UCSD-AML1 (cell line): ENCODE results near the gene ADAMTS2.
"Not testable (repeated sequence)": the region's sequence is repeated elsewhere in the genome, so short reads cannot be mapped to it uniquely, and the experiment has no call there.

Experiments
- DNase-seq: peaks from one replicate; lab custom pipeline; 2025; ENCODE audit not compliant: unreplicated experiment; lab: John Stamatoyannopoulos, UW

The ADAMTS2 gene

DNA sequence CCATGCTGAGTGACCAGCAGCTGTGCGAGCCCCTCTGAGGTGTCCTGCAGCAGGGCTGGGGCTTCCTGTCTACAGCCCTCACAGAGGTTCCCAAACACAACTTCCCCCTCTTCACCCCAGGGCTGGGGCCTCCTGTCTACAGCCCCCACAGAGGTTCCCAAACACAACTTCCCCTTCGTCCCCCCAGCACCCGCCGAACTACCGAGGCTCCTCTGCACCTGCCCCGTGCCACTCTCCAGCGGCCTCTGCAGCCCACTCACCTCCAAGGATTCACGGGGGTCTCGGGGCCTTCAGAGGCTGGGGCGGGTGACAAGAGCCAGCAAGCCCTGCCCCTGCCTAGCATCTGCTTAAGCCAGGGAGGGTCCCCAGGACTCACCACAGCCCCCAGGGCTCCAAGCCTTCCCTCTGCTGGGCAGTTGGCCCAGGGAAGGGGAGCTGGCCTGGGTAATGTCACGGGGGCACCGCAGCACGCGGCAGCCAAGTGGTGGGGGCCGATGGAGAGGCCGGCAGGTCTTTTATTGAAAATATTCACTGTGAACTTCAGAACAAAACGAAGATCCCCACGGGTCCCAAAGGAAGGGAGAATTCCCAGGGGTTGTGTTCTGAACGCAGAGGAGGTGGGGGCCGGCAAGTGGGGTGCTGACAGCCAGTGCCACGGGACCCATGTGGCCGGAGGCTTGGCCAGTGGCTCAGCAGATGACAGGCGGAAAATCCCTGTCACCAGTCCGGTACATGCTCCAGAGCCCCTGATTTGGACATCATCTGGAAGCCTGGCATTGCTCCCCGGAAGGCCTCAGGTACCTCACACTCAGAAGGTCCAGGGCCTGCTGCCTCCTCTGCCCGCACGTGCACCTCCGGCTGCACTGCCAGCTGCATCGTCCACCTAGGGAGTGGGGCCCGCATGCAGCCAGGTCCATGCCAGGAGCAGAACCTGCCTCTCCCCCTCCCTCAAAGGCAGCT lies 125.3 kb downstream of the ADAMTS2 start:
- DNase-seq: no peak

DNA sequence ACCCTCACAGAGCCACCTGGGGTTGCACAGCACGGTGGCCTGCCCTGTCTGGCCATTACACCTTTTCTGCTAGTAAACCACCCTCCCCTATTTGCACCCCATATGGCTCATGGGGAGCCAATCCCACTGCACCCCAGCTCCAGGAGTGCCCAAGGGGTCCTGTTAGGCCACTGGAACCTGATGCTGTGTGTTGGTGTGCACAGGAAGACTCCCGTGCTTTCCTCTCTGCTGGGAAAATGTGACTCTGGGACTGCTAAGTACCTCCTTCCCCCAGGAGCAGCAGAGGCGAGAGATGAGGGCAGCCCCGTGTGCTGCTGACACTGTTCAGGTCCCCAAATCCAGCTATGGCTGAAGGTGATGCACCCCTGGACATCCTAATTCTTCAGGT lies 126.3 kb downstream of the ADAMTS2 start:
- DNase-seq: no peak

DNA sequence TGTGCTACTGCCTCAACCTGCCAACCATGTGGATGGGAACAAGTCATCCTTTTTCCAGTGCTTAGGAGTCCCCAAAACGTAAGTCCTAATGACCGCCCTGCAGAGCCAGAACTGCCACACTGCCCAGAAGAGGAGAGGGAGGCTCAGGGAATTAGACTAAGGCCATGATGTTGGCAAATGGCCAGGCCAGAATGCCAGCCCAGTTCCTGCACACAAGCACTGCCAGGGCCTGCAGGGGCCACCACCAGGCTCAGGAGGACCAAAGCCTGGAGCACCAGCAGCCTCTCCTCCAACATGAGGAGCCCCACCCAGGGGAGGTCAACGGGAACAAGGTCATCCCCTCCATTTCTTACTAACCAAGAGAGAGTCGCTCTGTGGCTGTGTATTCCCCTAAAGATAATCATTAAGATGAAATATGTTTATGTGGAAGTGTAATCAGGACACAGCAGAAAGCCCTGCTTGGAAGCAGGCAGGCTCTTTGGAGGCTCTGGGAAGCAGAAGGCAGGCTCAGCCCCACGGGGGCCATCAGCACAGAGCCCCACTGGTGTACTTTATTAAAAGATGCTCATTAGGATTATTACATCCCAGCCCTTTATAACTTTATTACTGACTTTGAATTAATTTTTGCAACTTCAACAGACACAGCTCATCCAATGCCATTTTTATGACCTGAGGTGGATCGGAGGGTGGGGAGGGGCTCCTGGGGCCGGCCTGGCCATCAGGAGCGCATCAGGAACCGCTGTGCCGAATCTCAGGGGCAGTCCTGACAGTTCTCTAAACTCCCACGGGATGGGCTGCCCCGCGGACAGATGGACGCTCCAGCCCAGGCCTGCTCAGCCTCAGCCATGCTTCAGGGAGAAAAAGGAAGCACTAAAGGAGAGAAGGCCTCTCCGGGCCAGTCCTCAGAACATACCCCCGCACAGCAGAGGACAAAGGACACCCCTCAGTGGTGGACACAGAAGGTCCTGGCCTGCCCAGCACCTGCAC lies 127.0 kb downstream of the ADAMTS2 start:
- DNase-seq: no peak

DNA sequence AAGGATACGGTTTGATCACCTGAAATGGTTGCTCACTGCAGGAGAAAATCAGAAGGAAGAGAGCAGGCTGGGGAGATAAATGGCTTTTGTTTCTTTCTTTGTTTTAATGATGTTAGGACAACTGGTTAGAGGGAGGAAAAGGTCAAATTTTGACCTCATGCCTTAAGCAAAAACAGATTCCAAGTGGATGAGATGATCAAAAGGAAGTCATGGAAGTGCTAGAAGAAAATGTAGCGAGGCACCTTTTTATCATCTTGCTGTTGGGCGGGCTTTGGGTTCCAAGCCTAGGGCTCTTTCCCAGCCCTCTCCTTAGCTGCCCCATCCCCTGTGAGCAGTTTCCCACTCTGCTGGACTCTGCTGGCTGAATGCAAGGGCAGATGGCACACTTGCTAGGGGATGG lies 127.9 kb downstream of the ADAMTS2 start:
- DNase-seq: no peak

DNA sequence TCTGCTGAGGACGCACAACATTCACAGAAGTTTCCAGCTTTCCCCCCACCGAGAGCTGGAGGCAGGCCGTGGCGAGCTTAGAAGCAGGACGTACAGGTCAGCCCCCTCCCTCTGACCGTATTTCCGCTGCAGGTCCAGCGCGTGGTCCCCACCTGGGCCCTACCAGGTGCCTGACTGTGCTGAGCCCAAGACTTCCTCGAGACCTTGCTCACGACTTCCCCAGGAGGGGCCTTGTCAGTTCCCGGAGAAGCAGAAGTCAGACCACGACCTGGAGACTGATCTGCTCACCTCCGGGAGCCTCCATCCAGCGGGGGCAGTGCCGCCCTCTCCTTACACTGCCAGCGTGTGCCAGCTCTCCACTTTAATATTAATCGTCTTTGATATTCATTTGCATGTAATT lies 128.9 kb downstream of the ADAMTS2 start:
- DNase-seq: not testable (repeated sequence)

DNA sequence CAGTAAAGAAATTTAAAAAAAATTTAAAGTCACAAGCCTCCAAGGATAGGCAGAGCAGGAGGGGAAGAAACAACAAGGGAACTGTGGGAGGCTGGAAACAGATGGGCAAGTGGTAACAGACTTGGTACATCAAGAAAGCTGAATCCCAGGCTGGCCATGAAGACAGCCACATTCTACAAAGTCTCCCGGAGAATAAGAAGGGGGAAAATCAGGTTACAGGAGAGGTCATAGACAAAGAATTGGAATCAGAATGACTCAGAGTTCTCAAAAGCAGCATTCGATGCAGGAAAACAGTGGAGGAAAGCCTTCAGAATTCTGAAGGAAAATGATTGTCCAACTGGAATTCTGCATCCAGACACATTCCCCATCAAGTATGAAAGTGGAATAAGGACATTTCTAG lies 129.7 kb downstream of the ADAMTS2 start:
- DNase-seq: no peak

DNA sequence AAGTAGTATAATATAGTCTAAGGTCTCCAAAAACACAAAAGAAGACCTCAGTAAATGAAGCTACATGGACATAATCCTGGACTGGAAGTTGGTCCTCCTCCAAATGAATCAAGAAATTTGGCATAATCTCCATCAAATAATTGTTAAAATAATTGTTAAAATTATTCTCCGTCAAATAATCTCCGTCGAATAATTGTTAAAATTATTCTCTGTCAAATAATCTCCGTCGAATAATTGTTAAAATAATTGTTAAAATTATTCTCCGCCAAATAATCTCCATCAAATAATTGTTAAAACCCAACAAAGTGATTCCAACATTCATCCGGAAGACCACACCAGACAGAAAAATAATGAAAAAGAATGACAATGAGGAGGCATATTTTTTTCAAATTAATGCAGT lies 130.6 kb downstream of the ADAMTS2 start:
- DNase-seq: no peak

DNA sequence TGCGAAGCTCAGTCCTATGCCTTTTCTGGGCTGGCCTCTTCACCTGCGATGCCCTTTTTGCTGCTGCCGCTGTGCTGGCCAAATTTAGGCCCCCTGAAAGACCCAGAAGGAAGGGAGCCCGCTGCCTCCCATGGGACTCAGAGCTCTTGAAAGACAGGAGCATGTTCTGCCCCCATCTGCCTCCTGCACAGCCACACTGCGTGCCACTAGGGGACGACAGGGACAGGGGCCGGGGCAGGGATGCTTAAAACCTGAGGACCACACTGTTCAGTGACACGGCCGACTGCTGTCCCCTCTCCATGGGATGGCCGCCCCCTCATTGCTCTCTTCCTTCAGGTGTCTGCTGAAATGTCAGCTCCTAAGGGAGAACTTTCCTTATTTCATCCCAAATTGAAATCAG lies 132.4 kb downstream of the ADAMTS2 start:
- DNase-seq: no peak

DNA sequence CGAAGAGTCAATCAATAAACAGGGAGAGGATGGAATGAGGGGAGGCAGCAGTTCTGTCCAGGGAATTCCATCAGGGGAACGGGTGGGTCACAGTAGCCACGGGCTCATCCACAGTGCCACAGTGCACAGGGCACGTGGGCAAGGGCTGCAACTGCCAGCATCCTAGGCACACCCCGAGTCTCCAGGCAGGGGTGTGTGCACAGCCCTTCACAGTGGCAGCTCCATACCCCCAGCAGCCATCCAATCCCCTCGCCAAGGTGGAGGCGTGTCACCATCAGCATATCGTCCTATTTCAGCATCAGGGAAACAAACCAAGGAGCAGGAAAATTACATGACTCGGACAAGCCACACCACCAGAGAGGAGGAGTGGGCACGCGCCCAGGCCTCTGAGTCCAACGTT lies 133.6 kb downstream of the ADAMTS2 start:
- DNase-seq: no peak

DNA sequence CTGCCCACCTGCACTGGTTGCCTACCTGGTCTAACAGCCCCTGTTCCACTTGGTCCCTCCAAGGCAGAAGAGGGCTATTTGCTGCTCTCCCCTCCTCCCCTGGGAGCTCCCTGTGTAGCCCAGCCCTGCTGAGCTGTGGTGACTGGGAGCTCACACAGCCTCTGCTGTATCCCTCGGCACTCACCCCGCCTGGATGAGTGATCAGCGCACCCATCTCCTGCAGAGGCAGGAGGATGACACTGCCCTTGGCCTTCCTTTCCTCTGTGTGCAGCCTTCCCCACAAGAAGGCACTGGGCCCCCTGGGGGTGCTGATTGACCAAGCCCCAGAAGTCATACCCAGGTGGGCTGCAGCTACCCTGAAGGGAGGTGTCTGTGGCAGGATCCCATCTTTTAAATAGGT lies 134.2 kb downstream of the ADAMTS2 start:
- no peak for DNase-seq

DNA sequence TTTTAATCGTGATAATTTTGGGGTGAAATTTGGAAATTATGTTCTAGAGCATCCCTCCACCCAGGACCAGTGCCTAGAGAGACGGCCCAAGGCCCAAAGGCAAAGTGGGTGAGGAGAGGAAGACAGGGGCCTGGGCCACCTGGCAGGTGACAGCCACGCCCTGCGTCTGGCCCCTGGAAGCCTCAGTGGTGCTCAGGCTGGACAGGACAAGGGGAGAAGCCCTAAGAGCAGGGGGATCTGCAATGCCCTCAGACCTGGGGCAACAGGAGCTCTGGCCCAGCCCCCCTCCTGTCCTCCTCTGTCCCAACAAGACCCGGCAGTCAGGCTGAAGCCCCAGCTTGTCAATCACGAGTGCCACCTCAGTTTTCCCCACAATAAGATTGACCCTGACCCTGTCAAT lies 134.8 kb downstream of the ADAMTS2 start:
- no peak for DNase-seq

DNA sequence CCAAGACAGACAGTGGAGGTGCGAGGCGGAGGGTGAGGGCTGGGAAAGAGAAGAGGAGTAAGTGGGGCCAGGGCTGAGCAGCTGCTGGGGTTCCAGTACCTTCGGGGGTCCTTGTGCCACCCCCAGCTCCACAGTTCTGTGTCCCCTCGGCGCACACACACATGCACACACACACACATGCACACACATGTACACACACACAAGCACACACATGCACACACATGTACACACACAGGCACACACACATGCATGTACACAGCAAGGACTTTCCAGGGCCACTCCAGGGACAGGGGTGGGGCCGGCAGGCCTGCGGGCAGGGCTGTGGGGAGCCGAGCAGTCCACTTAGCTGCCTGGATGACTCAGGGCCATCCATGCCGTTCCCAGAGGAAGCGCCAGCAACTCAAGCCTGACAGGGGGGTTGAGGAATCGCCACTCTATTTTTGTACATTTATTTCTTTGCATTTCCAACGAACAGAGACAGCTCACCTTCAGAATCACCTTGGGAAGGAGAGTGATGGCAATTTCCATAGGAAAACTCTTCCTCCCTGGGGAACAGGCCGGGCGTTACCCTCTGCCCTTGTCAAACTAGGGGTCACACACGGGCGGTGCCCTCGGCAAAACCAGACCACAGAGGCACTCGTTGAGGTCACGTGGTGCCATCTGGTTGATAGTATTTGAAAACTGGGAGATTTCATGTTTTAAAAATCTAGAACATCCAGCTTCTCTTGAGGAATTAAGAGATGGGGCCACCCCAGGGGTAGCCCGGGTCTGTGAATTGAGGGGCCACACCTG lies 135.7 kb downstream of the ADAMTS2 start:
- DNase-seq: no peak

DNA sequence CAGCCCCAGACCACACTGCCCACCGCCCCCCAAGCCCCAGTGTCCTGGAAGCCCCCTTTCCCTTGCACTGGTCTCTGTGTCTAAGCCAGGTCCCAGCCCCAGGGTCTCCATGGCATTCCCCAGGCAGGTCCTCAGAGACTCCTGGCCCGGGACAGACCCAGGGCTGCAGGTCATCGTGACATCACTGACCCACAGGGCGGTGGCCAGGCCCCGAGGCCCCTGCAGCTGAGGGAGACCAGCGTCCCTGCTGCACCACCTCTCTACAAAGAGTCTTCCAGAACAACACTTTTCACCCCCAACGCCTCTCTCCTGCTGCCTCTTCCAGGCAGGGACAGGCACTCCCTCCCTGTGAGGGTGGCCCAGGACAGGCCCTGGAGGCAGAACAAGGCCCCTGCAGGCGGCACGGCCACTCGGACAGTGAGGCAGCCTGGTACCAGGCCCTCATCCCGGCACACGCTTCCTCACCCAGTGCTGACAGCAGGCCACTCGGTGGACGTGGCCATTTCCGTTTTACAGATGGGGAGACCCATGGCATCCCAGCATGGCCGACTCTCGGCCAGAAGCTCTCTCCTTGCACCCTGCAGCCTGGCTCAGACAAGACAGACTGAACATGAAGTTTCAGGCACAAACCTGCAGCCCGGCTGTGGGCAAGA lies 136.4 kb downstream of the ADAMTS2 start:
- DNase-seq: no peak

DNA sequence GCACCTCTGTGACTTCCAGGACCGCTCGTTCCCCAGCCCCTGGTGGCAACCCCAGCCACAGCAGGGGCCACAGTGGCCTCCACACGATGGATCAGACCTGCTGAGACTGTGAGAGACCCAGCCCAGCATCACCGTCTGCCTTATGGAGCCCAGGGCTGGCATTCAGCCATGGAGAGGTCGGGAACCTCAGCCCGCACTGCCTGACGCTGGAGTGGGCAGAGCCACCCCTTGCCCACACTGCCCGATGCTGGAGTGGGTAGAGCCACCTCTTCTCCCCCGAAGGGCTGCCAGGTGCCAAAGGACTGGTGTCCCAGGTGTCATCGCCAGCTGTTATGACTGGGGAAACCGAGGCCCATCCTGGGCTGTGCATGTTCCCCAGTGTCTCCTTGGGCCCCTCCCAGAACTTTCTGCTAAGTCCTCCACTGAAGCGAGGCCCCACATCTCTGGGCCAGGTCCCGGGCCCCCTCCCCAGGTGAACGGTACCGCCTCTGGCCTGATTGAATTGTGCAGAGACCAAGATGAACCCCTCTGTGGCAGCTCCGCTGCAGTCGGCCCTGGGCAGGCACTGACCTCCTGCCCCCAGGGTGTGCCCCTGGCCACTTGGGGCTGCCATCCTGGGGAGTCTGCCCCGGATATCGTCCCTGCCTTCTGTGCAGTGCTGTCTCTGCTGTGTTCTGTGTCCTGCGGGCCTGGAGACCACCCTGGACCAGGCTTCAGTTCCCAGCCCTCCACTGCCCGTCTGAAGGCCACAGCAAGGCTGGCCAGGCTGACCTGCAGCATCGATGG lies 137.1 kb downstream of the ADAMTS2 start:
- DNase-seq: no peak

DNA sequence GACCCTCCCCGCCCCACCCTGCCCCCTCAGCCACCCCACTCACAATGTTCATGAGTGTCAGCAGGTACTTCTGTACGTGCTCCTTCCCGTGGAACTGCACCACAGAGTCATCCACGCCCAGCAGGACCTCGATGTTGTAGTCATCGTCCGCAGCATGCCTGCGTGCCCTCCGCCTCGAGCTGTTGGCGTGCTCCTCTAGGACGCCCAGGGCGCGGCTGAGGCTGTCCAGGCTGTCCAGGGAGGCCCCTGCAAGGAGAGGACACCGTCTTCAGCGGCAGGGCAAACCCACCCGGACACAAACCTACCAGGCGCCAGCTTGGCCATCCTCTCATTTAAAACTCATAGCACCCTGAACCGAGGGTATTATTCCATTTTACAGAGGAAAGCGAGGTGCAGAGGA lies 137.8 kb downstream of the ADAMTS2 start:
- no peak for DNase-seq

DNA sequence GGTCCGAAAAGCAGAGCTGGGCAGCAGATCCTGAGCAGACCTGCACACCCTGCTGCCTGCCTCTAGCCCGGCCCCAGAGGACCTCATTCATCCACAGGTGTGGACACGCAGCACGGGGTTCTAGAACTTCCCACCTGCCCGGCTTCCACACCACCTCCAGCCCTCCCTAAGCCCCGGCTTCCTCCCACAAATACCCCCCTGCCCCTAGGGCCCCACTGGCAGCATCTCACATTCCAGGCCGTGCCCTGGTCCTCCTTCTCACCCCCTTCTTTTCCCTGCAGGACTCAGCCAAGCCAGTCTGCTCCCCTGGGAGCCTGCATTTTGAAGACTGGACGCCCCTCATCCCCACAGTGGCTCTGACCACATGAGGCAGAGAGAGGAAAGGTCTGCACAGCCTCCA lies 138.9 kb downstream of the ADAMTS2 start:
- no peak for DNase-seq

DNA sequence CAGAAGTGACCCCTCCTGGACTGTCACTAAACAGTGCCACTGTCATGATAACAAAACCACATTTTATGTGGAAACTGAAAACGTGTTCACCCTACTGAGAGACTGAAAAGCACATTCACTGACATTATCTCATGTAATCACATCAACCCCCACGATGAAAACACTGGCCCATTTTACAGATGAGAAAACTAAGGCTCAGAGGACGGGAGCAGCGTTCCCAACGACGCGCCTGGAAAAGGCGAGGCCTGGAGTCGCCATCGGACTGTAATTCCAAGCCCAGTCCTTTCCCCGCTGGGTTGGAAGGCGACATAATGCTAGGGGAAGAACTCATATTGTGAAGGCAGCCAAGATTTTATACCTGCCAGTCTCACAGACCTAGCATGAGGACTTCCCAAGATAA lies 140.0 kb downstream of the ADAMTS2 start:
- DNase-seq: no peak

DNA sequence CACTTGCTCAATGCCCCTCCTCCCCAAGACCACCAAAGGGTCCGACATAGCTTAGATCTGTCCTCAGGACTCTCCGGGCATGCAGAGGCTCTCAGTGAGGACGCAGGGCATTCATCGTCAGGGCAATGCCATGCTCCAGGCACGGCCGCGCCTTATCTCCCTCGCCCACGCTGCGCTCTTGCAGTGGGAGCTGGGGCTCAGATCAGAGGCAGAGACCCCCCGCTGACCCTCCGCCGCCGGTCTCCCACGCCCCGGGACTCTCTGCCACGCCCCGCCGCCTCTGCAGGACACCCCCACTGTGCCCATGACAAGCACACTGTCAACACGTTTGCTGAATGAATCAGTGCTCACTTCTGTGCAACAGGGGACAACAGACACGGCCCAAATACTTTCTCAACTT lies 140.7 kb downstream of the ADAMTS2 start:
- DNase-seq: no peak

DNA sequence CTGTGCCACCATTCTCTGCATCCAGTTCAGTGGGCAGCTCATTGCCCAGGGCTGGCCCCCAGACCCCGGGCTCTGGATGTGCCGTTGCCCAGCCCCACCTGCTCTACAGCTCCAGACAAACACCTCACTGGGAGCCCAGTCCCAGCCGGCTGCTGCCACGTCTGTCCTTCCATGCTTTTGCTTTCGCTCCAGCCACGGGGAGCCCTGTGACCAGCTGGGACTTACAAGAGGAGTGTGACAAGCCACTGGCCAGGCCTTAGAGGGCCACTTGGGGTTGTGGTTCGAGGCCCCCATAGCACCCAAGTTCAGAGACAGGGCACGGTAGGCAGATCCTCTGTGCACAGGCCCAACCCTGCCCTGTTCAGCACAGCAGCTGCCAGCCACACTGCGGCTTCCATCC lies 142.0 kb downstream of the ADAMTS2 start:
- no peak for DNase-seq

DNA sequence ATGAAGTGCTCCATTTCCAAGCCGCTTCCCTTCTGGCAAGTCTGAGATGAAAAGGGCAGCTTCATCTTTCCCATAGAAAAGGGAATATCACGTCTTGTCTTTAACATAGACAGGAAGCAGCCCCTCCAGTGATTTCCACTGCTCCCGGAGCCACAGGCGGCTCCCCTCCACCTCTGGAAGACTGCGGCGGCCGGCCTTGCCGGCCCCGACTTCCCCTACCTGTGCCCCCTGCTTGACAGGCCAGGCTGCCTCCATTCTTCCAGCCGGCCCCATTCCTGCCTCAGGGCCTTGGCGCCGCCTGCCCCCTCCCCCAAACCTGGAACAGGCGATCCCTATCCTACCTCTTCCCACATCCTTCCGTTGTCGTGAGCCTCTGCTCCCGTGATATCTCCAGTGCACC lies 143.3 kb downstream of the ADAMTS2 start:
- DNase-seq: no peak
